ENCODE measurements around the gene AIFM2.
"Not testable (repeated sequence)": the region's sequence is repeated elsewhere in the genome, so short reads cannot be mapped to it uniquely, and the experiment has no call there.

AIFM2 gene

DNA sequence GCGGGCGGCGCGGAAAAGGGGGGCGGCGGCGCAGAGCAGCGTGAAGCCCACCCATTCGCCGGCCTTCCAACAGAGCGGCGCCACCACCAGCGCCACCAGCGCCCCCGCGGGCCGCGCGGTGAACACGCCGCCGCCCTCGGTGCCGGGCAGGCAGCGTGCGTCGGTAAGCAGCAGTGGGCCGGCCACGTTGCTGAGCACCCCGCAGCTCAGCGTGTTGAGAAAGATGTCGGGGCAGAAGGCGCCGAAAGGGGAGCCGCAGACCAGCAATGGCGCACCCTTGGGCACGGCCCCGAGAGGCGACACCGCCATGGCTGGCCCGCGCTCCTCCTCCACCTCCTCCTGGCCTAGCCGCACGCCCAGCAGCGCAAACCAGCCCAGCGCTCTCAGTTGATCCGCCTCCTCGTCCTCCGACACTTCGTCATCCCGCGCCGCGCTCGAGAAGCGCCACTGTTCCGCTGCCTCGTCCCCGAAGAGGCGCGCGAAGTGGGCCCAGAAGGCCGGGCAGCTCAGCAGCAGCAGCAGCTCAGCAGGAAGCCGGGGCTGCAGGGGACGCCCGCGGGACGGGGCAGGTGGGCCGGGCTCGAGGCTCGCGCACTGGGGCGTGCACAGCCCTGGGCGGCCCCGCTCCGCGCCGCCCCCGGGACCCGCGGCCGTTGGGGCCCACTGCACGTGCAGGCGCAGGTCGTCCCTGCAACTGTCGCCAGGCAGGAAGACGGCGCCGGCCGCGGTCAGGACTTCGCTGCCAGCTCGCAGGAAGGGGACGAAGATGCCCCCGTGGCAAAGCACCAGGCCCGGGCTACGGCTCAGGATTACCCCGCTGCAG is 13.3 kb upstream of the AIFM2 start:
- peak; percentile 89 for DNase-seq

DNA sequence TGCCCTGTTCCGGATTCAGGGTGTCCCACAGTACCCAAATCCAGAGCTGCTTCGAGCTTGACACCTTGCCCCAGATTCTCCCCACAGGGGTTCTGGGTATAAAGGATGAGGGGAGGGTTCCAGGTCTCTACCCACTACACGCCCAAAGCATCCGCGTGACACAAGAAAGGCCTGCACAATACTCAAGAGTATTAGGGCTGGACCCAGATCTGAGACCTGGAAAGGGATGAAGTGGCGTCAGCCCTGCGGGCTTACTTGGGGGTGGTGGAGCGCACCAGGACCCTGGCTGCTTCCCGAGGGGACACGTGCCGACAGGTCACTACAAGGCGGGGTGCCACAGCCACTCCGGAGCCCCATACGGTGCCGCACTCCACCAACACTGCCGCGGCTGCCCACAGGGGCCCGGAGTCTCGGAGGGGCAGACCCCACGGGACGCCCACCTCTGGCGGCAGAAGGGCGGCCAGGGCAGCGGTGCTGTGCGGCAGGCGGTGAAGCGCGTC is 12.6 kb upstream of the AIFM2 start:
- no peak for DNase-seq

DNA sequence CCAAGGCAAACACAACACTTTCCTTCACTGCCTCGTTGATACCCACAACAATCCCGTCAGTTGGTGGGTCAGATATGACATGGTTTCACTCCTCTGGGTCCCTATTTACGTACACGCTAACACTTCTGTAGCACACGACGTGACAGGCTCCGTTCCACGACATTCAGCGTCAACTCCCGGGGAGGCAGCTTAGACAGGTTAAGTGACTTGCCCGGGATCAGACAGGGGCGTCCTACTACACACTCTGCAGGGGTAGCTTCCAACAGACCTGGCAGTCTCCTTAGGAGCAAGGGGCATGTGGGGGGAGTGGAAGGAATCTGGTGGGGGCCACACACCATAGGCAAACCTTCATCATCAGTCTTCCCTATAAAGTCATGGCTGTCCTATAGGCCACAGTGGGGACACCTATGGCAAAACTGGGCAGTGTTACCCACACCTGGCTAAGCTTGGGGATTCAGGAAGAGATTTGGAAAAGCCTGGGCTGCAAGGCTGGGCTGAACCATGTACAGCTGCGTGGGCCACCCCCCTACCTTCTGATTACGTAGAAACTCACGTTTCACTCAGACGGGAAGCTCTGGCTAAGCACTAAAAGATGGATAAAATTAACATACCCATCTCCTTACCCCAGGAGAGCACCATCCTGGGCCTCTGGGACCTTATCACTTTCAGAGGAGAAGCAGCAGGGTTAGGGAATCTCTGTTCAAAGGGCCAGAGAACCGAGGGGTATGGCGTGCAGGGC is 11.9 kb upstream of the AIFM2 start:
- no peak for DNase-seq

DNA sequence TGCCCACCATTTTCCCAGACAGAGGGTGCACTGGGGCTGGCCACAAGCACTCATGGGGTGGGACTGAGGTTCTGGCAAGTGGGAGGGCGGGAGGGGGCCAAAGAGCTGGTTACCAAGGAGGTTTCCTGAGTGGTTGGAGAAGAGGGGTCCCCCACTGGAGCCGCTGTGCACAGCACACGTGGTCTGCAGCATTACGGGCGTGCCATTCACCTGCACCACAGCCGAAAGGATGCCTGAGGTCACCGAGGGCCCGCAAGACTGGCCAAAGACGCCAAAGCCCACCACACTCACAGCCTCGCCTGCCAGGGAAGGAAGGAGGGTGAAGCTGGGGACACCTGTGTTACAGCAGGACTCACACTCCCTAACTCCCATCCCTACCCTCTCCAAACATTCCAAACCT is 9.9 kb upstream of the AIFM2 start:
- DNase-seq, result no peak

DNA sequence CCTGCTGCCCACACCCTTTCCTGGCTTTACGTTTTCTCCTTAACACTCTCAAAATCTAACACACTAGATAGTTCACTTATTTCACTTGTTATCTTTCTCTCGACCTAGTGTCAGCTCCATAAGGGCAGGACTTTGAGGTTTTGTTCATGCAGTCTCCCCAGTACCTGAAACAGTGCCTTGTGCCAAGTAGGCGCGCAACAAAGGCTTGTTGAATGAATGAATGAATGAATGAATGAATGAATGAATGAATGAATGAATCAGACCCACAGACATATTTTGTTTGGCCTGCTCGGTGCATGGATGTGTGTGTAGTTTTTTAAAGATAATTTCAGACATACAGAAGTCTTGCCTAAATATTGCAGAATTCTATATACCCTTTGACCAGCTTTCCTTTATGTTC is 7.7 kb upstream of the AIFM2 start:
- DNase-seq, result no peak

DNA sequence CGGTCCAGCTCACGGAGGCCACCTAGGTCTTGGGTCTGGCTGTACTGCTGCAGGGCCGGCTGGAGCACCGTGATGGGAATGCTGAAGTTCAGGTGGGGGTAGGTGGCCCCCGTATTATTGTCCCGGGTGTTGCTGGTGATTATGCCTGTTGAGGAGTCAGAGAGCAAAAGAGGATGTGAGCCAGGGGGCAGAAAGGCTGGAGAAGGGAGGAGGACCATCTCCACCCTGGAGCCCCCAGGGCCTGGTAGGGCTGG is 7.3 kb upstream of the AIFM2 start:
- DNase-seq, result no peak

DNA sequence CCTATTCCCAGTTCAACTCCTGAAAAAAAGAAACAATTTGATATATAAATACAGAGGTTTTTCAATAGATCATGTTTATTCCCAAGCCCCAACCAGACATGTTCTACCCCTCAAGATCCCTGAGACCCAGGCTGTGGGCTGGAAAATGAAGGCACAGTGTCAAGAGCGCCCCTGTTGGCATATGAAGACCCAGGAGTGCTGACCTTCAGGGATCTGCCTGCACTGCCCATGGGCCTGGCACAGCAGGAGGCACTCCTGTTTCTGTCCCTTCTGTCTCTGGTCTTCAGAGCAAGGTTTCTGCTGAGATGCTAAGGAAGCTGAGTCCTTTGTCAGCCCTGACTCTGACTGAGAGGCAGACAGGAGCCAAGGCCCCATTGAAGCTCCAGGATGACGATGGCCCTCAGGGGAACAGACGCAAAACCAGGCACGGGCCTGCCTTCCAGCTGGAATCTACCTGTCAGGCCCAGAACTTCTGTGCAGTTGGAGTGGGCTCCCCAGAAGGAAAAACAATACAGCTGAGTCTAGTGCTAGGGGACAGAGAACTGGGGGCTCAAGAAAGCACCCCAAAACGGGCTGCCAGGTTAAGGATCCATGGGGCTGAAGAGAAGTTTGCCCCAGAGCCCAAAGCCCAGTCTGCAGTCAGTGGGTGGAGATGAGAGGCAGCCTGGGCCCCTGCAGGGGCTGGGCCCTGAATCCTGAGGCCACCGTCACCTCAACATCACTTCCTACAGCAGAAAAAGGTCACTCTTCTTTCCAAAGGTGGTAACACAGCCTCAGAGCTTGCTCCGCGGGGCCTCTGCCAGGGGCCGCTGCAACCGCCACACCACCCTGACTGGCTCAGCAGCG is 6.7 kb upstream of the AIFM2 start:
- DNase-seq, result no peak

DNA sequence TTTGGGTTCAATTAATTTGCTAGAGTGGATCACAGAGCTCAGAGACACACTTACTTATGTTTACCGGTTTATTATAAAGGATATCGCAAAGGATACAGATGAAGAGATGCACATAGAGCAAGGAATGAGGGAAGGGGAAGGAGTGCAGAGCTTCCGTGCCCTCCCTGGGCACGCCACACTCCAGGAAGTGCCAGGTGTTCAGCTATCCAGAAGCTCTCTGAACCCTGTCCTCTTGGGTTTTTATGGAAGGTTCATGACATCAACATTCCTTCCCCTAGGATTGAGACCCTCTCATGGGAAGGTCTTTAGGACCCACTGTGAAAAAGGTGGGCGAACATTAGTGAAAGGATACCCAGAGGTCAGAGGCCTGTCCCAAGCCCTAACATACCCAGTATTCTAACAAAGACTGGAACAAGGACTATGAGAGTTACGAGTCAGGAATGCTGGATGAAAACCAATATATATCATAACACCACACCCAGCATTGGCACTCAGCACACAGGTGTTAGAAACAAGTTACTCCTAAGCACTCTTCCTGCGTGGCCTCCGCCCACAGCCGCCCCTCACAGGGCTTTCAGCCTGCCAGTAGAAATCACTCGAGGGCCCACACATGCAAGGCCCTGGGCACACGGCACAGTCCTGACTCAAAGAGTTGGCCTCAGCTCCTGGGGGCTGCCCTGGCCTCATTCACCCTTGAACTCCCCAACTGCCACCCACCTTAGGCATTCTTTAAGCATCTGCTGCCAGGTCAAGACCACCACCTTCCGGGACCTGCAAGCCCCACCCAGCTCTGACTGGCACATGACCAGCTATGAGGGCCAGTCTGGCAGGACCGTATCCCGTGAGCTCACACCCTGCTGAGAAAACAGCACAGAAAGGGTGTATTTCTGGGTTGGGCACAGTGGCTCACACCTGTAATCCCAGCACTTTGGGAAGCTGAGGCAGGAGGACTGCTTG is 5.6 kb upstream of the AIFM2 start:
- DNase-seq, result no peak

DNA sequence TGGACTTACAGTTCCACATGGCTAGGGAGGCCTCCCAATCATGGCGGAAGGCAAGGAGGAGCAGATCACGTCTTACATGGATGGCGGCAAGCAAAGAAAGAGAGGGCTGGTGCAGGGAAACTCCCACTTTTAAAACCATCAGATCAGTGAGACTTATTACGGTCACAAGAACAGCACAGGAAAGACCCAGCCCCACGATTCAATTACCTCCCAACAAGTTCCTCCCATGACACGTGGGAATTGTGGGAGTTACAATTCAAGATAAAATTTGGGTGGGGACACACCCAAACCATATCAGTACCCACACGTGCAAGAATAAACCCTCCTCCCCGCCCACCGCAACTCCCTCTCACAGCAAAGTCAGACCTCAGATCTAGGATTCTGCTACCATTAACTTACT is 4.5 kb upstream of the AIFM2 start:
- DNase-seq, result no peak

DNA sequence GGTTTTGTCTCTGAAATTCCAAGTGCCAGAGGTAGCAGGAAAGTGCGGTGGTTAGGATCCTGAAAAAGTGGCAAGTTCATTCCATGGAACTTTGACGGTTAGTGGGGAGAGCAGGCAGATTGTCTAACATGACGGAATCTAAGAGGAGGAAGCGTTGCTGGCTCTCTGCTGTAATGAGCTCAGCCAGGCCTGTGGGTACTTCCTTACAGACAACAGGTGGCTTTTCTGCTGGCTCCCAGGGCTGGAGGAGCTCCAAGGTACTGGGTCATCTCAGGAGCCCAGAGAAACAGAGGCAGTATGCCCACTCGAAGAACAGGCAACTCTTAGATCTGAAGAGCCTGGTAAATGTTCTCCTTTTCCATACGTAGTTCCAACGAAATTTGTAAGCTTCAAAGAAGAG is 3.1 kb upstream of the AIFM2 start:
- DNase-seq, result peak; percentile 43

DNA sequence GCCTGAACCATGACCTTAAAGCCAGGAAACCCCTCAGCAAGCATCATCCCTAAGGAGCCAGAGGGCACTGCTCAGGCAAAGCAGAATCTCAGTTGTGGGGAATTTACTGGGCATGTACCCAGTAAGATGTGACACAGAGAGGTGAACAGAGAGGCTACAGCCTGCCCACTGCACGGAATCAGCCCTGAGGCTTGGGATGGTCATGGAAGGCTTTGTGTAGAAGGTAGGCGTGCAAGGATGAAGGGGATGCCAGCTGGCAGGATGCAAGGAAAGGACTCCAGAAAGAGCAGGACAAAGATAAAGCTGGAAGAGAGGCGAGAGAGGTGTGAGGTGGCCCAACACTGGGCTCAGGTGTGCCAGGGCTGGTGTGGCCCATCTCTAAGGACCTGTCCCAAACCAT is 2.4 kb upstream of the AIFM2 start:
- peak; percentile 38 for DNase-seq

DNA sequence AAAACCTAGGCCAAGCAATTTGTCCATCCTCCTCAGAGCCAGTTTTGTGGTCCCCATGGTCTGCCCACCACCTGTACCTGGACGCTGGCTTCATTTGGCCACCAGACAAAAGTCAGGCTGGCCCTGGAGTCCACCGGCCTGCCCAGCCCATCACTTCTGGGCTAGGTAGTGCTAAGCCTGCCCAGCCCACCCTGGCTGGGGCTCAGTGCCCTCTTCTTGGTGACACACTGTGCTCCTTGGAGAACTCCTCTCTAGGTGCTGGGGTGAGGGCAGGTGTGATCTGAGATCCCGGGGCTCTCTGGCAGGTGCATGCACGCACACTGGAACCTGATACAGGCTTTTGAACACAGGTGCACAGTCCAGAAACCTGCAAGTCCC is 1.1 kb downstream of the AIFM2 start:
- no peak for DNase-seq

DNA sequence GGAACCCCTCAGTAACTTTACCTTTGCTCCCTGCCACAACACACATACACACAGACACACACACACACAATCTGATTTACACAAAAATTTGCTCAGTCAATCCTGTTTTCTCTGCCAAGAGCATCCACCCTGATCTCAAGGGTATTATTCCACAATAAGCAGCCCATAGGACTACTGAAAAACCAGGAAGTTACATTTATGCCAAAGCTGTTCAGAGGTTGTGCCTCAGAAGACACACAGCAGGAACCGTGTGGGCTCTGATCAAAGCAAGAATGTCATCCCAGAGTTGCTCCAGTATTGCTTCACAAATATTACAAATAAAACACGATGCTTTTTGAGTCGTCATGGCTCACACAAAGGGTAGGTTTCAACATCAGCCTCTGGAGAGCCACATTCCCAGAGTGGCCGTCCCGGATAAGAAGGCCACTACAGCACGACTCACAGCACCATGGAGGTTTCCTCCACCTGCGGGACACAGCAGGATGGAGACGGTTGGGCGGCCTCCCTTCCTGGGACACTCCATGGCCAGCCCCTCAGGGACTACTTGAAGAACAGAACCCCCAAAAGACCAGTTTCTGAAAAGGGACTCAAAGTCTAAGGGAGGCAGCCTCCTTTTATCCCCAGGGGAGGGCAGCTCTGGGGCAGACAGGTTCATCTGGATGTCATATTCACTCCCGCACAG is 1.6 kb downstream of the AIFM2 start:
- DNase-seq, result no peak

DNA sequence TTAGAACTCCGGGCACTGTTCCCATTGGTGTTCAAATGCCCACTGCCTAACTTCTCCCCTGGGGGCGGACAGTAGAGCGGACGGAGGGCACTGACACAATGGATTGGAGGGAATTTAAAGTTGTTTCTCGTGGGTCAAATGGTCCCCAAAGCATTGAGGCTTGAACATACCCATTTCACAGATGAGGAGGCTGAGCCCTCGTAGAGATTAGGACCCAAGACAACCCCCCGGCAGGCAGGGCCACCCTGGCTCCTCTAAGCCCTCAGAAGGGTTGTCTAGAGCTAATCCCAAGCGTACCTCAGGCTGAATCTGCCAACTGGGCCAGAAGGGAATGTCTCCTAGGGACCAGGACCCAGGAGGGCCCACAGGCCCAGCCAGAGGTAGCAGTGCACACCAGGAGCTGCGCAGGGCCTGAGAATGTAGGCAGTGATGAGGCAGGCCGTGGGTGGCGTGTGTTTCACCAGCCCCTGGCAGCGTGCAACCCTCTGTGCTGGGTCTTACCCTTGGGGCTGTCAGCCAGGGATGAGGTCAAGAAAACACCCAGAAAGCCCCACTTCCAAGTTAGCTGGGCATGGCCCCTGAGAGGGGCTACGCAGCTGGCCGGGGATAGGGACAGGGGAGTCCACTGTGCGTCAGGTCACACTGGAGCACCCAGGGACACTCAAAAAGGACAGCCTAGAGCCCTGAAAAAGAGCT is 5.8 kb downstream of the AIFM2 start:
- no peak for DNase-seq

DNA sequence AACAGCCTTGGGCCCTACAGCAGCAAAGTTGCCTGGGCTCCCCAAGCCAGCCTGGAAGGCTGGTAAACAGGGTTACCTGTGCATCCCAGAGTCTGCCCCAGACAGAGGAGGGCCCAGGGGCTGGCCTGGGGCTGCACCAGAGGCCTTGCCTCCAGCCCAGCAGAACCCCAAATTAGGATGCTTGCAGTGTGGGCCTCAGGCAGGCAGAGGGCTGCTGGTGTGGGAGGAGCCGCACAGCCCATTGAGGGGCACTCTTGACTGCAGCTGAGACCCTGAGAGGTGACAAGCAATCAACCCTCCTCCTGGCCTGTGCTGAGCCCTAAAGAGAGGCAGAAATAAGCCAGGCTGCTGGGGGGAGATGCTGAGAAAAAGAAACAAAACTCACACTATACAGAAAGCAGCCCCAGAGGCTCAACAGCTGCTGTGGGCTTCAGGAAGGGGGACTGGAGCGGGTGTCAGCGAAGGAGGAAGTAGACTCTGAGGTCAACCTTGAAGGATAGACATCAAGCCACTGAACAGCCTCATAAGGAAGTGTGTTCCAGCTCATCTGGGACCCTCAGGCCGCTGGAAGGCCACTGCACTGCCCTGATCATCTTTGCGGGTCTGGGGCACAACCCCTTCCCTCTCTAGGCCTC is 6.6 kb downstream of the AIFM2 start:
- no peak for DNase-seq

DNA sequence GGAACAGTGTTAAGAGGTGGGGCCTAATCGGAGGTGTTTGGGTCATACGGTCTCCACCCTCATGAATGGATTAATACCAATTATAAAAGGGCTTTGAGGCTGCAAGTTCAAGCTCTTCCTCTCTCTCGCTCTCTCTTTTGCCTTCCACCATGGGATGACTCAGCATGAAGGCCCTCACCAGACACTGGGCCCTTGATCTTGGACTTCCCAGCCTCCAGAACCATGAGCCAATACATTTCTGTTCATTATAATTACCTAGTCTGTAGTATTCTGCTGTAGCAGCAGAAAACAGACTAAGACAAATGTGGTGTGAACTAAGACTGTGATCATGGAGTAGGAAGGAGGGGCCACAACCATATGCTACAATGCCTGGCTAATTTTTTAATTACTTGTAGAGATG is 7.7 kb downstream of the AIFM2 start:
- DNase-seq, result no peak

DNA sequence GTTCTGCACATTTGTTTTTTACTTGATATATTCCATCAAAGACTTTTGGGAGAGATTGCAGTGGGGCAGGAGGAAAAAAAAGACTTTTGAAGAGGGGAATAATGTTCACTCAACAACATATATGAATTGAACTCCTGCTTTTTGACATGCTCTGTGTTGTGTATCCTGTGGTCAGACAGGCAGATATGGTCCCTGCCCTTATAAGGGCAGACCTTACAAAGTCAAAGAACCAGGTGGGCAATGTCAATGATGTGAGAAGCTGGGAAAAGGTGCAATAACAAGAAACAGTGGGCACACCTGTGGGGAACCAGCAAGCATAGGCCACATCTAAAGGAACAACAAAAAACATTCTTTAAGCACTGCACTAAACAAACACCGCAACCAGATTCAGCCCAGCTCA is 8.2 kb downstream of the AIFM2 start:
- DNase-seq, result no peak

DNA sequence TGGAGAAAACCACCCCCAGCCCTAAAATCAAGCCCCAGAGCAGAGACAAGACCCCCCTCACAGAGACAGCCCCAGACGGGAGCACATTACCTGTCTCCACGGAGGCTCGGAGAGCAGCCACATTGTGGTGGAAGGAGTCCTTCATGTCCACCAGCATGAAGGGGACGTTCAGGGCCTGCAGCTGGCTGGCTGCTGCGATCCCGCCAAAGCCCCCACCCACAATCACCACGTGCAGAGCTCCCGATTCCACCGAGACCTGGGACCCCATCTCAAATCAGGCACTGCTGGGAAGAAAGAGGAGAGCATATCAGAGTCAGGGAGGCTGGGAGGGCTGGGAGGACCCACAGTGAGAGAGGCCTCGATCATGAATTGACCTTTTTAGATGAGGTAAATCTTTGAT is 8.8 kb downstream of the AIFM2 start:
- no peak for DNase-seq

DNA sequence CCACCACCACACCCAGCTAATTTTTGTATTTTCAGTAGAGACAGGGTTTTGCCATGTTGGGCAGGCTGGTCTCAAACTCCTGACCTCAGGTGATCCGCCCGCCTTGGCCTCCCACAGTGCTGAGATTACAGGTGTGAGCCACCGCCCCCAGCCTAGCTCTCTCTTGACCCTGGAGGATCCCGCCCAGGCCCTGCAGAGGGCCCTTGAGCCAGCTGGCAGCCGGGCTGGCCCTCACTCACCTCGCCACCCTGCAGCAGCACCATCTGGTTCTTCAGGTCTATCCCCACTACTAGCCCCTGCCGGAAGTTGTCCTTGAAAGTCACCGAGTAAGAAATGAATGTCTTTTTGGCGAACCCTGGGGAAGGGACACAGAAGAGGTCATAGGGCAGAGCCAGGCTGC is 9.5 kb downstream of the AIFM2 start:
- DNase-seq, result not testable (repeated sequence)

DNA sequence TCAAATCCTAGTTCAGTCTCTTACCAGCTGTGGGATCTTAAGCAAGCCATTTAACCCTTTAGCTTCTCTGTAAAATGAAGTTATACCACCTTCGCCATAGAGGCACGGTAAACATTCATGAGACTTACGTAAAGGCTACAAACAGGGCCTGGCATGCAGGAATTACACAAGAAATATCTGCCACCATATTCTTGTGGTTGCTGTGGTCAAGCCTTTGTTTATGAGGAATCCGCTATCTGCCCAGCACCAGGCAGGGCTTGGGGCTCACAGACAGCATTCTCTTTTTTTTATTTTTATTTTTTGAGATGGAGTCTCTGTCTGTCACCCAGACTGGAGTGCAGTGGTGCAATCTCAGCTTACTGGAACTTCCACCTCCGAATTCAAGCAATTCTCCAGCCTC is 9.9 kb downstream of the AIFM2 start:
- DNase-seq, result no peak
